K562 (cell line): ENCODE measurements around the gene ARMC8. TPM values are rescaled to one million over a fixed set of nuclear protein-coding genes. Genes with fewer than 3 reads are reported as not detected.
A peak's percentile ranks its signal among the peaks of the same experiment; 100 is the strongest.

Source experiments
- ATAC-seq: fragments of 200-7000 bp; cut with Tn5 transposase; 3 replicates; pipeline ENCODE4 v1.9.1; 2020; ENCODE audit warnings: moderate library complexity
- BruUV-seq: library from RNA; stranded (reverse); fragments of 400-500 nt; replicated peaks from 2 replicates; lab custom pipeline; 2021; lab: Mats Ljungman, UMichigan
- CTCF ChIA-PET: fragments of 300-600 bp; formaldehyde crosslinking; extraction: SDS; loops from one replicate; lab custom pipeline; 2021; ENCODE audit warnings: low intra/inter-chr PET ratio; lab: Yijun Ruan, JAX
- POLR2A ChIA-PET: fragments of 300-600, 350-650 bp; sonication (Branson Sonifier 250); formaldehyde crosslinking; extraction: SDS; loops from one replicate; lab custom pipeline; 2021; ENCODE audit warnings: antibody characterized with exemption, inconsistent platforms; lab: Yijun Ruan, JAX
- DNase-seq, 4 experiments: peaks; one replicate each; pipeline versions ENCODE4 v3.0.0 to v3.0.0-alpha.2; 2011 to 2018; ENCODE audit warnings: low spot score in 3 of 4, mixed read lengths in 3 of 4; ENCODE audit errors: extremely low read depth in 1 of 4
- FAIRE-seq: peaks from 2 replicates; lab custom pipeline; 2011; peaks lifted over from hg19 to GRCh38; lab: Jason Lieb, UNC
- H2AFZ ChIP-seq: 2 replicates; pipeline ENCODE4 v1.6.0; 2011; ENCODE audit warnings: low read depth, low read length, control low read depth, inconsistent platforms
- H3K27ac ChIP-seq: fragments of 200-600 bp; 3 replicates; pipeline ENCODE4 v1.8.0; 2011; ENCODE audit warnings: low read depth, mild to moderate bottlenecking, control low read depth, inconsistent platforms, low read length, moderate library complexity, mixed read lengths; ENCODE audit errors: extremely low read depth
- H3K27me3 ChIP-seq, 2 experiments: fragments of 300-600 bp in 1 of 2; 2 replicates in 1 of 2; 3 replicates in 1 of 2; pipeline versions ENCODE4 v1.6.0 to v1.8.0; 2011; ENCODE audit warnings: inconsistent platforms in 2 of 2, low read length in 2 of 2, mild to moderate bottlenecking in 1 of 2, mixed read lengths in 1 of 2, moderate library complexity in 1 of 2; ENCODE audit not compliant: control insufficient read depth in 2 of 2, insufficient read depth in 2 of 2
- H3K36me3 ChIP-seq: fragments of 300-600 bp; 3 replicates; pipeline ENCODE4 v1.8.0; 2011; ENCODE audit warnings: mild to moderate bottlenecking, low read length, inconsistent platforms; ENCODE audit not compliant: control insufficient read depth, insufficient read depth
- H3K4me1 ChIP-seq, 2 experiments: fragments of 200-600 bp in 1 of 2; replicated peaks in 1 of 2; 2 replicates in 1 of 2; 3 replicates in 1 of 2; pipeline versions ENCODE4 v1.5.1 to v1.8.0; 2011; ENCODE audit warnings: inconsistent platforms in 2 of 2, low read length in 2 of 2, mild to moderate bottlenecking in 1 of 2, mixed read lengths in 1 of 2, moderate library complexity in 1 of 2; ENCODE audit not compliant: control insufficient read depth in 2 of 2, insufficient read depth in 2 of 2
- H3K4me2 ChIP-seq: 2 replicates; pipeline ENCODE4 v1.6.1; 2011; ENCODE audit warnings: low read length, control low read depth, inconsistent platforms, mixed read lengths; ENCODE audit not compliant: insufficient read depth
- H3K4me3 ChIP-seq: fragments of 200-600 bp; sonication (generic), shearing (Covaris generic); 2 replicates; pipeline ENCODE4 v1.5.1; 2016; ENCODE audit warnings: control low read depth, inconsistent platforms
- H3K79me2 ChIP-seq: fragments of 200-600 bp; 3 replicates; pipeline ENCODE4 v1.8.0; 2011; ENCODE audit warnings: low read length, inconsistent platforms; ENCODE audit not compliant: control insufficient read depth, insufficient read depth
- H3K9ac ChIP-seq, 2 experiments: 2 replicates each; pipeline versions ENCODE4 v1.6.0 to v1.6.1; 2011; ENCODE audit warnings: low read depth in 2 of 2, low read length in 2 of 2, control low read depth in 1 of 2, inconsistent platforms in 1 of 2, mild to moderate bottlenecking in 1 of 2, mixed read lengths in 1 of 2; ENCODE audit not compliant: insufficient read depth in 1 of 2
- H3K9me1 ChIP-seq: one replicate; pipeline ENCODE4 v1.6.0; 2011; ENCODE audit warnings: inconsistent platforms, mild to moderate bottlenecking, low read length, moderate library complexity; ENCODE audit not compliant: control insufficient read depth, insufficient read depth
- H3K9me3 ChIP-seq: replicated peaks from 2 replicates; pipeline ENCODE4 v1.5.1; 2011; ENCODE audit warnings: low read depth, low read length, inconsistent platforms; ENCODE audit not compliant: control insufficient read depth, insufficient read depth
- H4K20me1 ChIP-seq: replicated peaks from 2 replicates; pipeline ENCODE4 v1.6.1; 2011; ENCODE audit warnings: low read length, inconsistent platforms, mixed read lengths; ENCODE audit not compliant: control insufficient read depth, insufficient read depth
- ARNT ChIP-seq, 2 experiments: fragments of 450-650 bp; IDR thresholded peaks; 2 replicates each; pipeline ENCODE4 v1.6.1; 2016; ENCODE audit warnings: mild to moderate bottlenecking in 1 of 2
- CBFA2T3 ChIP-seq: fragments of 450-650 bp; IDR thresholded peaks from 2 replicates; pipeline ENCODE4 v1.6.1; 2017
- DPF2 ChIP-seq: fragments of 450-650 bp; IDR thresholded peaks from 2 replicates; pipeline ENCODE4 v1.6.1; 2016
- GTF2B ChIP-seq: IDR thresholded peaks from 2 replicates; pipeline ENCODE4 v1.6.1; 2011; ENCODE audit not compliant: insufficient read length; ENCODE audit errors: extremely low read depth
- HIVEP1 ChIP-seq: fragments of 250-450 bp; sonication (Bioruptor Pico); IDR thresholded peaks from 2 replicates; pipeline ENCODE4 v1.4.0; 2020; ENCODE audit warnings: mild to moderate bottlenecking
- KDM1A ChIP-seq, 2 experiments: fragments of 450-650 bp; IDR thresholded peaks; 2 replicates each; pipeline ENCODE4 v1.6.1; 2016; ENCODE audit warnings: mild to moderate bottlenecking in 2 of 2
- NR2C2 ChIP-seq, 2 experiments: fragments of 200-800 bp in 1 of 2; sonication (Bioruptor generic) in 1 of 2; sonication (generic) in 1 of 2; formaldehyde crosslinking in 1 of 2; IDR thresholded peaks; 2 replicates each; pipeline versions ENCODE4 v1.6.1 to v1.8.0; 2016 to 2022; ENCODE audit warnings: mild to moderate bottlenecking in 1 of 2, missing compliant biosample characterization in 1 of 2, missing genetic modification characterization in 1 of 2, missing genetic modification reagents in 1 of 2
- POLR2AphosphoS2 ChIP-seq: IDR thresholded peaks from 2 replicates; pipeline ENCODE4 v1.6.1; 2012; ENCODE audit warnings: low read length, improper control_type of control experiment
- POLR3A ChIP-seq: IDR thresholded peaks from 2 replicates; pipeline ENCODE4 v1.6.1; 2011; ENCODE audit warnings: borderline replicate concordance, mild to moderate bottlenecking, moderate library complexity; ENCODE audit not compliant: insufficient read length, insufficient read depth; ENCODE audit errors: extremely low read depth
- SFPQ ChIP-seq: fragments of 200-400 bp; formaldehyde crosslinking; IDR thresholded peaks from 2 replicates; pipeline ENCODE4 v1.6.1; 2017; ENCODE audit warnings: mild to moderate bottlenecking, low read depth, low read length, moderate library complexity
- SOX6 ChIP-seq: fragments of 450-650 bp; IDR thresholded peaks from 2 replicates; pipeline ENCODE4 v1.6.1; 2014; ENCODE audit warnings: mild to moderate bottlenecking
- TCF3 ChIP-seq: sonication (generic); formaldehyde crosslinking; IDR thresholded peaks from 2 replicates; pipeline ENCODE4 v1.4.0; 2020; ENCODE audit warnings: mild to moderate bottlenecking, missing genetic modification reagents
- TCF7L2 ChIP-seq: fragments of 150-350 bp; IDR thresholded peaks from 2 replicates; pipeline ENCODE4 v1.6.1; 2016; ENCODE audit warnings: low read depth, mild to moderate bottlenecking, low read length, moderate library complexity
- VEZF1 ChIP-seq: fragments of 200-800 bp; sonication (Bioruptor generic); IDR thresholded peaks from 2 replicates; pipeline ENCODE4 v1.6.1; 2017; ENCODE audit warnings: missing genetic modification characterization, missing compliant biosample characterization
- ZMIZ1 ChIP-seq, 2 experiments: fragments of 150-350 bp in 1 of 2; IDR thresholded peaks; 2 replicates each; pipeline ENCODE4 v1.6.1; 2012 to 2016; ENCODE audit warnings: low read depth in 2 of 2, low read length in 2 of 2, mild to moderate bottlenecking in 1 of 2, moderate library complexity in 1 of 2
- ZNF134 ChIP-seq: fragments of 250-450 bp; sonication (Bioruptor Pico); conservative IDR thresholded peaks from 2 replicates; pipeline ENCODE4 v1.4.0; 2020
- WGBS: fragments of 100-300 bp; shearing (Covaris generic); methylation state at CpG from one replicate; pipeline ENCODE4 v1.1.6; 2016; ENCODE audit warnings: low coverage, mixed read lengths; ENCODE audit not compliant: insufficient coverage; ENCODE audit errors: missing lambda C conversion rate; 5-methylcytosine and 5-hydroxymethylcytosine counted together
- in situ Hi-C: fragments of 300-500 bp; cut with MboI; formaldehyde crosslinking; loops from 4 replicates; pipeline ENCODE4 v1.15.0; 2018; ENCODE audit warnings: inconsistent platforms, mixed read lengths
- intact Hi-C: fragments of 100-400 bp; cut with micrococcal nuclease; formaldehyde crosslinking; loops from 2 replicates; pipeline ENCODE4 v1.14.2; 2022
- polyA plus RNA-seq, 8 experiments: library from polyadenylated mRNA; depleted of rRNA in 4 of 8; stranded (reverse) in 5 of 8; unstranded in 3 of 8; fragments of >200 nt; fragmentation: Nextera tagmentation in 2 of 8; fragmentation: Illumina TruSeq in 1 of 8; extraction: Ambion mirVana in 2 of 8; extraction: Trizol in 1 of 8; gene quantifications; 2 replicates each; pipeline versions ENCODE4 v1.2.1 to v1.2.3, GENCODE V29; 2011 to 2014; ENCODE audit warnings: inconsistent platforms in 1 of 8, missing spikeins in 1 of 8
- total RNA-seq, 7 experiments: library from RNA; depleted of rRNA in 6 of 7; stranded (reverse); fragments of >200 nt in 6 of 7; fragmentation: Illumina TruSeq in 2 of 7; extraction: Trizol in 2 of 7; gene quantifications; 2 replicates each; pipeline versions ENCODE4 v1.2.1 to v1.2.3, GENCODE V29; 2011 to 2021; ENCODE audit warnings: low replicate concordance in 1 of 7

The ARMC8 gene
- total and polyA plus RNA-seq, 9 of the 15 experiments (the other 6 are each of a cell fraction or from before 2014, with no cell fraction given): 22.4 to 76.1 (median 37.3) TPM

- no peak overlapping the region for H3K9ac ChIP-seq
- BruUV-seq: no TSS peak
- H3K79me2 ChIP-seq: peaks cover 99% of the 10 kb centered on the region
- no peak overlapping the region for H3K4me3 ChIP-seq
- peaks cover 28% of the 10 kb centered on the region for H3K36me3 ChIP-seq
- no peak overlapping the region for H2AFZ ChIP-seq
- no peaks in the 10 kb centered on the region for H3K9me3 ChIP-seq
- DNase-seq (no peak), ATAC-seq (peak; percentile 24; the same call in 1 of the 3 replicates), FAIRE-seq (no peak)
- ChIA-PET POLR2A (no interaction called here), CTCF (no interaction called here)
- WGBS: 5% methylated on average over 4 of the region's 5 CpGs
- no peak overlapping the region for H3K27ac ChIP-seq
- 0 out of 2 replicates have a peak, but pooled peaks cover 3% of the 10 kb centered on the region for H4K20me1 ChIP-seq
- no peaks in the 10 kb centered on the region for H3K27me3 ChIP-seq
- in situ Hi-C loops: no loop called here
- H3K4me1 ChIP-seq: peaks cover 19 to 24% of the 10 kb centered on the region in 2 experiments; a peak in 4 of 5 replicates
- peak overlapping the region; percentile 3; the same call in 1 of the 2 replicates for H3K4me2 ChIP-seq
- no peaks in the 10 kb centered on the region for H3K9me1 ChIP-seq
- intact Hi-C loops: no loop called here
- TF ChIP-seq DPF2 (no peak), KDM1A (IDR thresholded peaks at IDR 0.05) (peak in 1 of 2 experiments; percentile 36; a peak in 1 of 4 replicates), GTF2B (no peak), POLR3A (no peak), SOX6 (no peak), ZNF134 (CRISPR knock-in tag) (no peak), POLR2AphosphoS2 (no peak), TCF7L2 (no peak), ARNT (IDR thresholded peaks at IDR 0.05) (no peak), SFPQ (no peak), CBFA2T3 (0 out of 2 replicates have a peak, but pooled peaks have one; percentile 26), HIVEP1 (CRISPR knock-in tag) (no peak), TCF3 (CRISPR knock-in tag) (peak; percentile 26; the same call in 1 of the 2 replicates), VEZF1 (CRISPR knock-in tag) (no peak), ZMIZ1 (IDR thresholded peaks at IDR 0.05; ENCODE audit: low read depth in 2 of 2, low read length in 2 of 2) (no peak), NR2C2 (CRISPR knock-in tag; IDR thresholded peaks at IDR 0.05) (no peak), NR2C2 (tag; IDR thresholded peaks at IDR 0.05) (no peak)
These were observed 18.4 kb downstream of the ARMC8 start for GRCh38 chr3:138205527-138205926.
